HG03139 (cell line): ENCODE data around the gene C3orf20.

Experiments
- ATAC-seq: cut with Tn5 transposase; IDR thresholded peaks from one replicate; pipeline ENCODE4 v1.9.1; 2021; ENCODE audit not compliant: unreplicated experiment

Gene C3orf20

GRCh38 chr3:14698601-14699244 is 23.8 kb downstream of the C3orf20 start:
- ATAC-seq: no peak

DNA sequence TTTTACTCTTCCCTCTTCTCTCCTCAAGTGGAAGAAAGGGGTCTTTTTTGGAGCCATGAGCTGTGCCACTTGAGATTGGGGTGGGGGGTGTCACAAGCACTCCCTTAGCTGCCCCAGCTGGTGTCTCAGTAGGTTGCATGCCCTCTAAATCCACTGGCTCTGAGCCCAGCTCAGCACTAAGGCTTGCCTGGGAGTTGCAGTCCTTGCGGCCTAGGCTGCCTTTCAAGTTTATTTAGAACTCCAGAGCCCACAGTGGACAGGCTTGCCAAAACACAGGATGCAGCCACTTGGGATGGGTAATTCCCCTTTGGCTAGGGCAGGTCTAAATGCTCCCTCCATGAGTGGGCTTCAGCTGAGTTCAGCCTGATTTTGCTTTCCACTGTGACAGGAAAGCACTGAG is 24.7 kb downstream of the C3orf20 start:
- ATAC-seq: no peak

DNA sequence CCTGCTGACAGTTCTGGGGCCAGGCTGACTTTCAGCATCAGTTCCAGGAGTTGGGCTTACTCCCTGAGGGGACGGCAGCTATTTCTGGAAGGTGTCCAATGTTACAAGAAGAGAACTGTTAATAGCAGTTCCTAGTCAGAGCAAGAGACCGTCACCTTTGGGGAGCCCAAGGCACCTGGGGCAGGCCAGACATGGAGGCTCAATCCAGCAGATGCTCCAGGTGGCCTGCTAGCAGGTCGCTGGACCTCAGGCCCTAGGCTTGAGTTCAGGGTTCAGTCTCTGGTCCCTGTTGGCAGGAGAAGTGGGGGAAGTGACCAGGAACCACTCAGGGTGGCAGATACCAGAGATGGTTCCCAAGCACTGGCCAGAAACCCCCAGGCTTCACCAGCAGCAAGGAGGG is 25.9 kb downstream of the C3orf20 start:
- ATAC-seq: no peak

GRCh38 chr3:14701676-14702075 is 26.7 kb downstream of the C3orf20 start:
- no peak for ATAC-seq

- ATAC-seq: no peak
These were observed 28.3 kb downstream of the C3orf20 start for GRCh38 chr3:14703128-14703750.

DNA sequence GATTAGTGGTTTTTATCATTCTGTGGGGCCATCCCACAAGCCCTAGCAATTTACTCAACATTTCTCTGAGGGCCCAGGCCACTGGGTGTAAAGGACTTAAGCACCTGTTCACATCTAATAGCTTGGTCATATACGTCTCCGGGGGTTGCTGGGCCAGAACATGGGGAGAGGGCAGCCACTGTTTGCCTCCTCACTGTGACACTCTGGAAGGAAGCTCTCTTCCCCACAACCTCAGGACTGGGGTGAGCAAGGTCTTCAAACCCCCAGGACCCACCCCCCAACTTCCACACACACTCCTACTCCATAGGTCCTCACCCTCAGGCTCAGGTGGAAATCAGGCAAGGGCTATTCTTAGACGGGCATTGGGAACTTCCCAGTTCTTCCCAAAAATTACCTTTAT is 28.9 kb downstream of the C3orf20 start:
- no peak for ATAC-seq

GRCh38 chr3:14706096-14706495 is 31.2 kb downstream of the C3orf20 start:
- ATAC-seq: no peak

DNA sequence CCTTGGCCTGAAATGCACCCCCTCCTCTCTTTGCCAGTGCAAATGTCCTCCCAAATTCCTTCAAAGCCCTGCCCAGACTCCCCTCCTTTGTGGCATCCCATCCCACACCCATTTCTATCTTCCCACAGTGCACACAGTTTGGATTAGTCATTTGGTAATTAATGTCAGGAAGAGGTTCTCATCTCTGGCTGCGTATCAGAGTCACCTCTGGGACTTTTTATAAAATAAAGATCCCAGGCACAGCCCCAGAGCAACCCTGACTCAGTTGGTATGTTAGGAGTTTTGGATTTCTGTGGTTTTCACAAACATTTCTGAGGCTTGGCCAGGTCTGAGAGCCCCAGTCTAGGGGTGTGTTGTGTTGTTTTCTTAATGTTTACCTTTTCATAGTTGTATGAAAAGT is 41.6 kb downstream of the C3orf20 start:
- no peak for ATAC-seq

DNA sequence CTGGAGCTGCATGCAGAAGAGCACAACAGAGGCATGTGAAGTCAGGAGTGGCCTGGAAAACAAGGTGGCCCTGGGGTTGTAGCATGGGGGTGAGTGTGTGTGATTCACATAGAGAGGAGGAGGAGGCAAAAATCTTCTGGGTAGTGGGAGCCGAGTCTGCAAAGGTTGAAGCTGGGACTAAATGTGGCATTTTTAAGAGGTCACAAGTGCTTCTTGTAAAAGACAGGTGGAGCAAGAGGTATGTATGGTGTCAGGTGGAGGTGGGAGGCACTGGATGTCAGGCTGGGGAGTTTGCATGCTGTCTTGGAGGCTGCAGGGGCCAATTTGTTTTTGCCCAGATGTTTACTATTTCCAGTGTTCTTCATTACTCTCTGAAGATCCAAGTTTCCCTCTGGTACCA is 42.4 kb downstream of the C3orf20 start:
- no peak for ATAC-seq

DNA sequence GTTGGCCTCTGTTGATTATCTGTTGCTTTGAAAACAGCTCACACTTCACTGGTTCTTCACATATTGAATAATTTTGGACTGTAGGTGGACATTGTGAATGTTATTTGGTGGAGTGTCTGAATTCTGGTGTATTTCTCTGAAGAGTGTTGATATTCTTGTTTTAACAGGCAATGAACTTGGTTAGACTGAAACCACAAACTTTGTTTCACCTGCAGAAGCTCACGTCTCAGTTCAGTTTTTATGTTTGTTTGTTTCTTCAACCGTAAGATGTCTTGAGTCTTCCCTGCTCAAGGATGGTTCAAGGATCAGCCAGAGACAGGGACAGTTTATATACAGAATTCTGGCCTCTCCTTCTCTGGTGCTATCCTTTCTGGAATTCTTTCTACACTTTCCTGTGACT is 43.6 kb downstream of the C3orf20 start:
- no peak for ATAC-seq

GRCh38 chr3:14719006-14719405 is 44.1 kb downstream of the C3orf20 start:
- no peak for ATAC-seq

DNA sequence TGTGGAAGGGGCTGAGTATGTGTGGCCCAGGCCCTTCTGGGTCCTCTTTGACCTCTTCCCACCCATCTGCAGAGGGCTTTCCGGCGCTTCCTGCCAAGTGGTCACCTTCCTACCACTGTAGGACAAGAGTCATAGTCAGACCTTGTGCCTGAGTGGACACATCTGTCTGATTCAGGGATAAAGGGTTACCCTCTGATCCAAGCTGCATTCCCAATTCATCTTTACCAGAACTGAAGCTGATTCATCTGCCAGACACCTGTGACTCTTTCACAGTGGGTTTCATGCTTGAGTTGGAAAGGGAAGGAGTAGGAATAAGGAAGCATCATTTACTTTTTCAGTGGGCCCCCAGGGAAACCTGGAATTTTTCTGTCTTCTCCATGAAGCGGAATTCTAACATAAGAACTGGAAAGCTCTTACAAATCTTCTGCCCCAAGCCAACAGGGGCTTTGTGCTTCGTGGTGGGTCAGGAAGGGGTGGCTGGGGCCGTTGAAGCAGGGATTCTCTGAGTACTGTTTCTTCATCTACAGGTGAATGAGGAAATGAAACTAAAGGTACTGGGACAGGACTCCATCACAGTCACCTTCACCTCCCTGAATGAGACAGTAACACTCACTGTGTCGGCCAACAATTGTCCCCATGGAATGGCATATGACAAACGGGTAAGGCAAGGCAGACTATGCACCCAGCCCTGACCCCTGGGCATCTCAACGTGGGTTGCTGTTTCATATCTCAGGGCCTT is 46.4 kb downstream of the C3orf20 start:
- ATAC-seq: no peak

GRCh38 chr3:14725013-14725412 is 50.1 kb downstream of the C3orf20 start:
- no peak for ATAC-seq

- no peak for ATAC-seq
These were observed 50.9 kb downstream of the C3orf20 start for GRCh38 chr3:14725564-14726440.

- ATAC-seq: no peak
These were observed 51.5 kb downstream of the C3orf20 start for GRCh38 chr3:14726441-14726780.

- ATAC-seq: no peak
These were observed 53.2 kb downstream of the C3orf20 start for GRCh38 chr3:14728113-14728512.

GRCh38 chr3:14730703-14731382 is 55.9 kb downstream of the C3orf20 start:
- no peak for ATAC-seq

DNA sequence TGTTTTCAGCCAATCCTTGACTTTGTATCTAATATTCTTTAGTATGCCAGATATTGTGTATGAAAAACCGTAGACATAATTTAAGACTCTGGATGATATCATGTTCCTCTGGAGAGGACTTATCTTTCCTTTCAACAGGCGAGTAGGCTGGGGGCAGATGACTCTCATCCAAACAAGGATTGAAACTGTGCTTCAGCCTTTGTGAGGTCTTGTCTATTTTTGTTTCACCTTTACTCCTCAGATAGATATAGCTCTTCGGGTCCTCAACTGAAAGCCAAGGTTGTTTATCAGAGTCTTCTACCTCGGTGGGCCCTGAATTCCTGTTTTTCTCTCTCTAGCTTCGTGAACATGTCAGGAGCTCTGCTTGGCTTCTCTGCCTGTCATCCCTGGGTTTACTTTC is 66.0 kb downstream of the C3orf20 start:
- no peak for ATAC-seq

- no peak for ATAC-seq
These were observed 66.6 kb downstream of the C3orf20 start for GRCh38 chr3:14741510-14741909.

DNA sequence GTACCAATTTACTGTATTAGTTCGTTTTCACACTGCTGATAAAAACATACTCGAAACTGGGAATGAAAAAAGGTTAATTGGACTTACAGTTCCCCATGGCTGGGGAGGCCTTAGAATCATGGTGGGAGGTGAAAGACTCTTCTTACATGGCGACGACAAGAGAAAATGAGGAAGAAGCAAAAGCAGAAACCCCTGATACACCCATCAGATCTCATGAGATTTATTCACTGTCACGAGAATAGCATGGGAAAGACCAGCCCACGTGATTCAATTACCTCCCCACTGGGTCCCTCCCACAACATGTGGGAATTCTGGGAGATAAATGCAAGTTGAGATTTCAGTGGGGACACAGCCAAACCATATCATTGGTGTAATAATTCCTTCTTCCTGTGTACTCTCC is 69.6 kb downstream of the C3orf20 start:
- no peak for ATAC-seq

- ATAC-seq: no peak
These were observed 75.7 kb downstream of the C3orf20 start for GRCh38 chr3:14750650-14751049.
